NCI-H345 (cell line): ENCODE data around the gene AP5S1.
"Not testable (repeated sequence)": the region's sequence is repeated elsewhere in the genome, so short reads cannot be mapped to it uniquely, and the experiment has no call there.

Experiments used
- DNase-seq: peaks from one replicate; lab custom pipeline; 2025; lab: John Stamatoyannopoulos, UW

AP5S1 gene

GRCh38 chr20:3820048-3820900, at the start of gene AP5S1:
Gene AP5S1, plus strand, starts transcription at chr20:3820547. Its CDS starts 1,571 bp downstream, at chr20:3822118.
- peak; percentile 98 for DNase-seq

GRCh38 chr20:3771552-3772058, 48.7 kb upstream of the AP5S1 start:
- DNase-seq, result no peak

- DNase-seq, result no peak
These were observed 44.8 kb upstream of the AP5S1 start for GRCh38 chr20:3775457-3776108.

- DNase-seq, result no peak
These were observed 43.0 kb upstream of the AP5S1 start for GRCh38 chr20:3777381-3777715.

- no peak for DNase-seq
These were observed 42.4 kb upstream of the AP5S1 start for GRCh38 chr20:3777716-3778629.

GRCh38 chr20:3778976-3779375, 41.4 kb upstream of the AP5S1 start:
- DNase-seq, result no peak

- DNase-seq, result peak; percentile 93
These were observed 39.0 kb upstream of the AP5S1 start, which contains the start of gene SPEF1 for GRCh38 chr20:3781153-3781910. Gene SPEF1, minus strand, starts transcription at chr20:3781448. Its CDS starts 161 bp downstream, at chr20:3781287.

- no peak for DNase-seq
These were observed 37.8 kb upstream of the AP5S1 start for GRCh38 chr20:3782597-3782996.

GRCh38 chr20:3783068-3783489, 37.3 kb upstream of the AP5S1 start:
- DNase-seq, result peak; percentile 25

- no peak for DNase-seq
These were observed 36.7 kb upstream of the AP5S1 start for GRCh38 chr20:3783511-3784195.

GRCh38 chr20:3784216-3784853, 36.0 kb upstream of the AP5S1 start:
- DNase-seq, result no peak

GRCh38 chr20:3784863-3785239, 35.5 kb upstream of the AP5S1 start:
- no peak for DNase-seq

GRCh38 chr20:3785240-3786125, 34.9 kb upstream of the AP5S1 start:
- no peak for DNase-seq

GRCh38 chr20:3786126-3786484, 34.2 kb upstream of the AP5S1 start:
- DNase-seq, result peak; percentile 73

- DNase-seq, result peak; percentile 95
These were observed 33.6 kb upstream of the AP5S1 start, which contains the start of gene CENPB for GRCh38 chr20:3786665-3787323. Gene CENPB, minus strand, starts transcription at chr20:3786740. Its CDS starts 257 bp downstream, at chr20:3786483.

GRCh38 chr20:3787324-3788014, 32.9 kb upstream of the AP5S1 start:
- no peak for DNase-seq

GRCh38 chr20:3788685-3789155, 31.6 kb upstream of the AP5S1 start:
- DNase-seq, result no peak

GRCh38 chr20:3789201-3789600, 31.1 kb upstream of the AP5S1 start:
- not testable (repeated sequence) for DNase-seq
